Endothelial cell of umbilical vein (primary cell): Measurements from ENCODE around the gene CLEC18A. TPM values are rescaled to one million over a fixed set of nuclear protein-coding genes. Genes with fewer than 3 reads are reported as not detected.
"Not testable (repeated sequence)": the region's sequence is repeated elsewhere in the genome, so short reads cannot be mapped to it uniquely, and the experiment has no call there.

Experiments
- BruUV-seq: library from RNA; stranded (reverse); fragments of 400-500 nt; replicated peaks from 2 replicates; lab custom pipeline; 2021; lab: Mats Ljungman, UMichigan
- CTCF ChIA-PET: fragments of 300-600, 350-600 bp; sonication (Branson Sonifier 250); formaldehyde crosslinking; loops from one replicate; lab custom pipeline; 2021; ENCODE audit warnings: antibody characterized with exemption, inconsistent platforms; lab: Charles Lee
- POLR2A ChIA-PET: fragments of 300-600, 350-600 bp; sonication (Branson Sonifier 250); formaldehyde crosslinking; loops from one replicate; lab custom pipeline; 2021; ENCODE audit warnings: antibody characterized with exemption, inconsistent platforms; lab: Charles Lee
- DNase-seq: peaks from one replicate; pipeline ENCODE4 v3.0.0-alpha.2; 2011; ENCODE audit warnings: low read depth, low spot score
- FAIRE-seq: peaks from 2 replicates; lab custom pipeline; 2011; peaks lifted over from hg19 to GRCh38; lab: Jason Lieb, UNC
- H2AFZ ChIP-seq: 2 replicates; pipeline ENCODE4 v1.6.0; 2012; ENCODE audit warnings: low read depth, low read length, control low read depth, inconsistent platforms
- H3K27ac ChIP-seq: 2 replicates; pipeline ENCODE4 v1.5.1; 2011; ENCODE audit warnings: low read depth, mild to moderate bottlenecking, control low read depth, low read length, moderate library complexity; ENCODE audit not compliant: insufficient read depth
- H3K27me3 ChIP-seq, 2 experiments: 2 replicates each; pipeline versions ENCODE4 v1.6.0 to v1.6.1; 2011; ENCODE audit warnings: low read length in 2 of 2, mixed read lengths in 1 of 2; ENCODE audit not compliant: control insufficient read depth in 2 of 2, insufficient read depth in 2 of 2
- H3K36me3 ChIP-seq, 2 experiments: 2 replicates in 1 of 2; 3 replicates in 1 of 2; pipeline ENCODE4 v1.5.1; 2011; ENCODE audit warnings: low read length in 2 of 2, mild to moderate bottlenecking in 1 of 2, moderate library complexity in 1 of 2; ENCODE audit not compliant: control insufficient read depth in 2 of 2, insufficient read depth in 2 of 2; ENCODE audit errors: extremely low read depth in 1 of 2
- H3K4me1 ChIP-seq: 3 replicates; pipeline ENCODE4 v1.5.1; 2011; ENCODE audit warnings: mild to moderate bottlenecking, low read length; ENCODE audit not compliant: control insufficient read depth, insufficient read depth; ENCODE audit errors: extremely low read depth
- H3K4me2 ChIP-seq: 2 replicates; pipeline ENCODE4 v1.6.1; 2011; ENCODE audit warnings: low read length, control low read depth, mixed read lengths; ENCODE audit not compliant: insufficient read depth
- H3K4me3 ChIP-seq, 3 experiments: fragments of 200-600 bp in 1 of 3; sonication (generic), shearing (Covaris generic) in 1 of 3; replicated peaks in 1 of 3; 2 replicates each; pipeline ENCODE4 v1.5.1; 2011 to 2016; ENCODE audit warnings: control low read depth in 3 of 3, low read length in 3 of 3, mild to moderate bottlenecking in 2 of 3, inconsistent platforms in 1 of 3, low read depth in 1 of 3, moderate library complexity in 1 of 3; ENCODE audit not compliant: insufficient read depth in 1 of 3
- H3K79me2 ChIP-seq: 2 replicates; pipeline ENCODE4 v1.6.0; 2012; ENCODE audit warnings: low read length, inconsistent platforms; ENCODE audit not compliant: control insufficient read depth, insufficient read depth
- H3K9ac ChIP-seq: replicated peaks from 2 replicates; pipeline ENCODE3; 2011; ENCODE audit warnings: low read length, control low read depth; ENCODE audit not compliant: insufficient read depth; ENCODE audit errors: extremely low read depth
- H3K9me1 ChIP-seq: replicated peaks from 3 replicates; pipeline ENCODE4 v1.6.0; 2011; ENCODE audit warnings: mild to moderate bottlenecking, low read length; ENCODE audit not compliant: control insufficient read depth, insufficient read depth; ENCODE audit errors: extremely low read depth
- H3K9me3 ChIP-seq: replicated peaks from 2 replicates; pipeline ENCODE4 v1.5.1; 2012; ENCODE audit warnings: low read length, inconsistent platforms; ENCODE audit not compliant: control insufficient read depth, insufficient read depth
- H4K20me1 ChIP-seq: replicated peaks from 2 replicates; pipeline ENCODE3; 2011; ENCODE audit warnings: mild to moderate bottlenecking, low read length; ENCODE audit not compliant: control insufficient read depth, insufficient read depth; ENCODE audit errors: extremely low read depth
- dilution Hi-C: fragments of 300-500 bp; cut with MboI; formaldehyde crosslinking; loops from one replicate; pipeline ENCODE4 v1.15.0; 2019; ENCODE audit warnings: low sequenced_read_pairs; ENCODE audit not compliant: extremely low pct_ligation_motif_present
- intact Hi-C: fragments of 100-400 bp; cut with micrococcal nuclease; formaldehyde crosslinking; loops from one replicate; pipeline ENCODE4 v1.10.0; 2022
- polyA plus RNA-seq, 4 experiments: library from polyadenylated mRNA; depleted of rRNA in 3 of 4; stranded (reverse) in 3 of 4; unstranded in 1 of 4; fragments of >200 nt; gene quantifications; 2 replicates each; pipeline versions ENCODE4 v1.2.1 to v1.2.3, GENCODE V29; 2011 to 2012; ENCODE audit warnings: missing spikeins in 1 of 4
- total RNA-seq: library from RNA; stranded (reverse); gene quantifications from 2 replicates; pipeline ENCODE4 v1.2.3, GENCODE V29; 2021

The CLEC18A gene
- total and polyA plus RNA-seq, 2 donors (not counting 3 experiments of a cell fraction or from before 2014, with no cell fraction given): 0.35 to 0.51 TPM

DNA sequence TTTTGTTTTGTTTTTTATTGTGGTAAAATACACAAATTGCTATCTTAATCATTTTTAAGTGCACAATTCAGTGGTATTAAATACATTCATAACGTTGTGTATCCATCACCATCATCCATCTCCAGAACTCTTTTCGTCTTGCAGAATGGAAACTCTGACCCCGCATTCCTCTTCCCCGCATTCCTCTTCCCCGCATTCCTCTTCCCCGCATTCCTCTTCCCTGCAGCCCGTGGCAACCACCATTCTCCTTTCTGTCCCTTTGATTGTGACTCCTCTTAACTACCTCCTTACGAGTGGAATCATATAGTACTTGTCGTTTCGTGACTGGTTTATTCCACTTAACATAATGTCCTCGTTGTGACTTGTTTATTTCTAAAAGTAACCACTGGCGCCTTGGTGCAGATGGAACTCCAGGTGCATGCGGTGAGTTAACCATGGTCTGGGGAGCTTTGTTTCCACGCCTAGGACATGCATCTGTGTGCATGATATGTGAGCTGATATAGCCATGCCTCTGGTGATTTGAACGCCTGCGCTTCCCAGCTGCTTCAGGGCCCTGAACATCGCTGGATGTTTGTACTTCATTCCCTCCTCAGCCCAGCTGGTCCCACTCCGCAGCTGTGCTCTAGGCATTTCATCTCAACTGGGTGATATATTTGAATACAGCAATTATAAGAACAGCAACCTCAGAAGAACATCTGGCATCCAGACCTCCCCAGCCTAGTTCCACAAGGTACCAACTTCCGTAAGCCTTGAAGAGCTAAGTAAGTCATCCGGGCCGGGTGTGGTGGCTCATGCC lies 7.7 kb upstream of the CLEC18A start:
- H3K27ac ChIP-seq, H3K4me3 ChIP-seq, FAIRE-seq, H3K4me2 ChIP-seq, H4K20me1 ChIP-seq, POLR2A ChIA-PET, H3K79me2 ChIP-seq, BruUV-seq, H3K27me3 ChIP-seq, DNase-seq, H3K4me1 ChIP-seq, H3K9me1 ChIP-seq, H3K9me3 ChIP-seq, H3K9ac ChIP-seq, H2AFZ ChIP-seq, intact Hi-C loops, dilution Hi-C loops: not testable (repeated sequence)
- CTCF ChIA-PET: interaction anchor here (0.8 kb wide), 1 partner anchor 13 kb away, joined by 3 read pairs; no protein-coding TSS in a partner anchor
- peaks cover 4 to 12% of the 10 kb centered on the region in 2 experiments for H3K36me3 ChIP-seq

DNA sequence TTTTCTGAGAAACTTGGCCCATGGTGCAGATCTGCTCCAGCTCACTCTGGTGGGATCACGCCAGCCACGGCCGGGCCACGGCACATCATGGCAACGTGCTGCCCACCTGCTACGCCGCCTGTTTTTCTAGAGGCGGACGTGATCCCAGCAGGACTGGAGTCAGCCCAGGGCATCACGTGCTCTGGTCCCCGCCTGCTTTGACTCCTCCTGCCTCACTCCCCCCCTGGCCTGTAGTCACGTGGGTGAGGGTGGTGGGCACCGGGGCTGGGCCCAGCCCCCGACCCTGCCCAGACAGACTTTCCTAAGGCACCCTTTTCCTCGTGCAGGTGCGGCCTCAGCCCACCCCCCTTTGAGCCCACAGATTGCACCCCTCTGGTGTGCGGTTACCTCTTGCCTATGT lies 723 bp upstream of the CLEC18A start:
- H3K4me3 ChIP-seq, H3K9me3 ChIP-seq, CTCF ChIA-PET, H3K9ac ChIP-seq, H3K36me3 ChIP-seq, H3K4me1 ChIP-seq, BruUV-seq, DNase-seq, H2AFZ ChIP-seq, H3K27ac ChIP-seq, H3K4me2 ChIP-seq, H4K20me1 ChIP-seq, POLR2A ChIA-PET, H3K79me2 ChIP-seq, FAIRE-seq, dilution Hi-C loops, intact Hi-C loops, H3K9me1 ChIP-seq, H3K27me3 ChIP-seq: not testable (repeated sequence)

DNA sequence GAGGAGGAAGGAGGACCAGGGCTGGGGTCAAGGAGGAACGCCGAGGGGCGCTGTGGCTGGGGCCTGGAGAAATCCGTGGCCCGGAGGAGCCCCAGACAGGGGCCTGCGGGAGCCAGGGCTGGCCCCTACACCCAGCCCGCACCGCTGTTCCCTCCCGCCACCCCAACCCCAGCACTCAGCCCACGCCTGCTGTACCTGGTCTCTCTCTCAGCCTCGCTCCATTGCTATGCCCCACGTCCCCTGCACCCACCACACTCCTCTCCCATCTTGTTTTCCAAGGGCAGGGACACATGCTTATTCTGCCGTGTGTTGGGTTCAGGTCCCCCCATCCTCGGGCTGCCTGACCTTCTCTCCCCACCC lies 518 bp downstream of the CLEC18A start:
- POLR2A ChIA-PET, H3K36me3 ChIP-seq, intact Hi-C loops, dilution Hi-C loops, CTCF ChIA-PET, BruUV-seq, H3K27me3 ChIP-seq, H3K9ac ChIP-seq, DNase-seq, H2AFZ ChIP-seq, H3K4me1 ChIP-seq, H3K79me2 ChIP-seq, H3K4me2 ChIP-seq, H4K20me1 ChIP-seq, FAIRE-seq, H3K9me1 ChIP-seq, H3K9me3 ChIP-seq, H3K27ac ChIP-seq, H3K4me3 ChIP-seq: not testable (repeated sequence)

GRCh38 chr16:69952116-69952515 lies 982 bp downstream of the CLEC18A start:
- H3K4me3 ChIP-seq, H3K9me3 ChIP-seq, H3K36me3 ChIP-seq, BruUV-seq, DNase-seq, H3K79me2 ChIP-seq, H3K27ac ChIP-seq, POLR2A ChIA-PET, intact Hi-C loops, CTCF ChIA-PET, H3K9me1 ChIP-seq, H3K4me1 ChIP-seq, H3K9ac ChIP-seq, H3K27me3 ChIP-seq, H2AFZ ChIP-seq, dilution Hi-C loops, H4K20me1 ChIP-seq, FAIRE-seq, H3K4me2 ChIP-seq: not testable (repeated sequence)
